ENCODE measurements around the gene CTAG1B. TPM values are rescaled to one million over a fixed set of nuclear protein-coding genes. Genes with fewer than 3 reads are reported as not detected.
"Not testable (repeated sequence)": the region's sequence is repeated elsewhere in the genome, so short reads cannot be mapped to it uniquely, and the experiment has no call there.

The CTAG1B gene
- total and polyA plus RNA-seq, 8 donors = not detected

GRCh38 chrX:154633661-154634060 is 14.6 kb upstream of the CTAG1B start:
- not testable (repeated sequence) for DNase-seq

DNA sequence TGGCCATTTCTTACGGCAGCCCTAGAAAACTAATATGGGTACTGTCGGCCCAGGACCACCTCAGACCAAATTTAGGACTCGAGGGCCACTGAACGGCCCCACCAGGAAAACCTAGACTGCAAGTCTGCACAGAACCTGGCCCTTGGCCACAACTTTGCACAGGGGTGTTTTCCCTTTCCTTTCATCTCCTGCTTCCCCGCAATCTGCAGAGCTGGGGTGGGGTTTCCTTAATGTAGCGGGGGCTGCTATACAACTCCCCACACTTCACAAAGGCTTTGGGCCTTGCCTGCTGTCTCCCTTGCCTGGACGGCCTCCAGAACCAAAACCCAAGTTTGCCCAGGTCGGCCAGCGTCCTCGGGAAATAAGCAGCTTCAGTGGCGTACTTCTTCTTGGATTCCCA is 11.9 kb upstream of the CTAG1B start:
- H3K27me3 ChIP-seq; DNase-seq; H3K9me3 ChIP-seq; H3K36me3 ChIP-seq; intact Hi-C loops (cut with DNase I); H3K4me3 ChIP-seq; H3K4me1 ChIP-seq; ATAC-seq; H3K27ac ChIP-seq: not testable (repeated sequence)

More at GRCh38 chrX:154633661-154634060, 14.6 kb upstream of the CTAG1B start:
- H3K27ac ChIP-seq; H3K36me3 ChIP-seq; H3K4me3 ChIP-seq; H3K9me3 ChIP-seq; intact Hi-C loops (cut with DNase I); ATAC-seq; H3K4me1 ChIP-seq; H3K27me3 ChIP-seq: not testable (repeated sequence)

- H3K36me3 ChIP-seq; H3K27me3 ChIP-seq; H3K4me3 ChIP-seq; H3K27ac ChIP-seq; H3K4me1 ChIP-seq; DNase-seq; H3K9me3 ChIP-seq; intact Hi-C loops (cut with DNase I): not testable (repeated sequence)
- ATAC-seq = peak; percentile 85
Measured at GRCh38 chrX:154628960-154629359, 9.9 kb upstream of the CTAG1B start.

GRCh38 chrX:154620767-154621414 is 1.8 kb upstream of the CTAG1B start:
- H3K36me3 ChIP-seq; H3K27me3 ChIP-seq; intact Hi-C loops (cut with DNase I); H3K9me3 ChIP-seq; H3K4me1 ChIP-seq; H3K27ac ChIP-seq; DNase-seq; H3K4me3 ChIP-seq: not testable (repeated sequence)
- ATAC-seq = peak; percentile 85

DNA sequence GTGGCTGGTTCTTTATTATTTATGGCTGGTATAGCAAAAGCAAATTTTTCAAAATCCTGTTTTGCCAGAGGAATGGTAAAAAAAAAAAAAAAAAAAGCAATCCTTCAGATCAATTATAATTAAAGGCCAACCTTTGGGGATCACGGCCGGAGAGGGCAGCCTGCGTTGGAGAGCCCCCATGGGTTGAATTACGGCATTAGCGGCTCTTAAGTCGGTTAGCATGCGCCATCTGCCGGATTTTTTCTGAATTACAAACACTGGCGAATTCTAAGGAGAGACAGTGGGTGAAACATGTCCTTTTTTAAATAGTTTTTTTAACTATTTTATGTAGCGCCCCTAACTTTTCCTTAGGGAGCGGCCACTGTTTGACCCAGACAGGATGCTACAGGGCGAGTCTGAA is 5.5 kb downstream of the CTAG1B start:
- H3K4me1 ChIP-seq; H3K27me3 ChIP-seq; H3K4me3 ChIP-seq; H3K9me3 ChIP-seq; ATAC-seq; intact Hi-C loops (cut with DNase I); DNase-seq; H3K27ac ChIP-seq; H3K36me3 ChIP-seq: not testable (repeated sequence)

GRCh38 chrX:154611146-154611545 is 7.9 kb downstream of the CTAG1B start:
- ATAC-seq; H3K27me3 ChIP-seq; H3K4me1 ChIP-seq; DNase-seq; intact Hi-C loops (cut with DNase I); H3K36me3 ChIP-seq; H3K9me3 ChIP-seq; H3K4me3 ChIP-seq; H3K27ac ChIP-seq: not testable (repeated sequence)

DNA sequence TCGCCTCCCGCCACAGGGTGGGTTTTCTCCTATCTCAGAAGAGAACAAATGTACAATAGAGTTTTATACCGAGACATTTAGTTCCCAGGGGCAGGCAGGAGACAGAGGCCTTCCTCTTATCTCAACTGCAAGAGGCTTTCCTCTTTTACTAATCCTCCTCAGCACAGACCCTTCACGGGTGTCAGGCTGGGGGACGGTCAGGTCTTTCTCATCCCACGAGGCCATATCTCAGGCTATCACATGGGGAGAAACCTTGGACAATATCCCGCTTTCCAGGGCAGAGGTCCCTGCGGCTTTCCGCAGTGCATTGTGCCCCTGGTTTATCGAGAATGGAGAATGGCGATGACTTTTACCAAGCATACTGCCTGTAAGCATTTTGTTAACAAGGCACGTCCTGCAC is 10.3 kb downstream of the CTAG1B start:
- H3K27ac ChIP-seq; H3K4me1 ChIP-seq; ATAC-seq; H3K27me3 ChIP-seq; H3K9me3 ChIP-seq; H3K4me3 ChIP-seq; H3K36me3 ChIP-seq; DNase-seq; intact Hi-C loops (cut with DNase I): not testable (repeated sequence)

DNA sequence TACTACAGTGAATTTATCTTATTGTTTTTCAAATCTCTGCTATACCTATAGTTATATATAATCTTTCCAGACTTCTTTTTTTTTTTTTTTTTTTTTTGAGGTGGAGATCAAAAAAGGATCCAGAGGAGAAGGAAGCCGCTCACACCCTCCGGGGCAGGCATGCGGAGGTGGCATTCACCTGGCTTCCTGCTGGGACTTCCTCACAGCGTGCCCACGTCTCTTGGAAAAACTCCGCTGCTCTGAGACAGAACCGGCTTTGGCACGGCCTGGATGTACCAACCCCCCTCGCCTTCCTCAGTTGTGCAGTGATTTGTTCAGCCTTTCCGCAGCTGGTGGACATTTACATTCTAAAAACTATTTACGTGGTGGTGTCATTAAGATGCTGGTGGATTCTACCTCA is 11.1 kb downstream of the CTAG1B start:
- intact Hi-C loops (cut with DNase I); H3K36me3 ChIP-seq; H3K9me3 ChIP-seq; ATAC-seq; H3K4me1 ChIP-seq; H3K4me3 ChIP-seq; H3K27me3 ChIP-seq; H3K27ac ChIP-seq; DNase-seq: not testable (repeated sequence)

GRCh38 chrX:154607370-154607769 is 11.7 kb downstream of the CTAG1B start:
- no peaks in the 10 kb centered on the region for H3K36me3 ChIP-seq
- H3K9me3 ChIP-seq = no peaks in the 10 kb centered on the region
- ATAC-seq = no peak
- H3K4me3 ChIP-seq = no peak overlapping the region
- H3K27ac ChIP-seq = no peak overlapping the region
- no peaks in the 10 kb centered on the region for H3K4me1 ChIP-seq
- TF ChIP-seq, protein P1, sequence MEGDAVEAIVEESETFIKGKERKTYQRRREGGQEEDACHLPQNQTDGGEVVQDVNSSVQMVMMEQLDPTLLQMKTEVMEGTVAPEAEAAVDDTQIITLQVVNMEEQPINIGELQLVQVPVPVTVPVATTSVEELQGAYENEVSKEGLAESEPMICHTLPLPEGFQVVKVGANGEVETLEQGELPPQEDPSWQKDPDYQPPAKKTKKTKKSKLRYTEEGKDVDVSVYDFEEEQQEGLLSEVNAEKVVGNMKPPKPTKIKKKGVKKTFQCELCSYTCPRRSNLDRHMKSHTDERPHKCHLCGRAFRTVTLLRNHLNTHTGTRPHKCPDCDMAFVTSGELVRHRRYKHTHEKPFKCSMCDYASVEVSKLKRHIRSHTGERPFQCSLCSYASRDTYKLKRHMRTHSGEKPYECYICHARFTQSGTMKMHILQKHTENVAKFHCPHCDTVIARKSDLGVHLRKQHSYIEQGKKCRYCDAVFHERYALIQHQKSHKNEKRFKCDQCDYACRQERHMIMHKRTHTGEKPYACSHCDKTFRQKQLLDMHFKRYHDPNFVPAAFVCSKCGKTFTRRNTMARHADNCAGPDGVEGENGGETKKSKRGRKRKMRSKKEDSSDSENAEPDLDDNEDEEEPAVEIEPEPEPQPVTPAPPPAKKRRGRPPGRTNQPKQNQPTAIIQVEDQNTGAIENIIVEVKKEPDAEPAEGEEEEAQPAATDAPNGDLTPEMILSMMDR (IDR thresholded peaks at IDR 0.05) = no peak
- no peak for DNase-seq
- intact Hi-C loops (cut with DNase I) = no loop called here
- H3K27me3 ChIP-seq = no peaks in the 10 kb centered on the region
